Activated naive CD4-positive, alpha-beta T cell (primary cell): Measurements from ENCODE around the gene SMIM10L2A.
"Not testable (repeated sequence)": the region's sequence is repeated elsewhere in the genome, so short reads cannot be mapped to it uniquely, and the experiment has no call there.

Experiments
- DNase-seq, 4 experiments: peaks; one replicate each; lab custom pipeline; 2025; lab: John Stamatoyannopoulos, UW

Gene SMIM10L2A

GRCh38 chrX:135454816-135455215, 33.1 kb downstream of the SMIM10L2A start:
- DNase-seq = no peak

DNA sequence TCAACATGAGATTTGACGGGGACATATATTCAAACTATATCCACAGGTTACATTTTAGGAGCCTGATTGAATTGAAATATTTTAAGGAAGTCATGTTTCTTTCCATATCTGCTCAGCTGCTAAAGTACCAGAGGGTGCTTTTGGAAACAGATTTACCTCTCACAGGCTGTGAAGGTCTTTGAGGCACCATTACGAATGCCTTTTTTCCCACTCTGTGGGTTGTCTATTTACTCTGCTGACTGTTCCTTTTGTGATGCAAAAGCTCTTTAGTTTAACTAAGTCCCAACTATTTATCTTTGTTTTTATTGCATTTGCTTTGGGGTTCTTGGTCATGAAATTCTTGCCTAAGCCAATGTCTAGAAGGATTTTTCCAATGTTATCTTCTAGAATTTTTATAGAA, 40.0 kb downstream of the SMIM10L2A start:
- DNase-seq = not testable (repeated sequence)

DNA sequence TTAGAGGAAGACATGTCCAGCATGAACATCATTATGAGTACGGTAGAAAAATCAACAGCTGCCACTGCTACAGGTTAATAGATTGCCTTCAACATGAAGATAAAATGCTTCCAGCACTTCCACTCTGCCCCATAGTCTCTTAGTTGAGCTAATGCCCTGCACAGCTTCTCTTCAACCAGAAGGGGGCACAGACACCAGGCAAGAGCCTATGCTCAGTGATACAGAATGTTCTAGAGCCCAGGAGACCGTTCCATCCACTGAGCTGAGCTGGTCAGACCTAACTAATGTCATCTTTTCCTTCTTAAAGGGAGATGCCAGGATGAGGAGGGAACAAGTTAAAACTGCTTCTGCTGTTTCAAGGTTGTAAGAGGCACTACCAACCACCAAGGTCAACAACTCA, 42.2 kb downstream of the SMIM10L2A start:
- no peak for DNase-seq

GRCh38 chrX:135476378-135476777, 54.6 kb downstream of the SMIM10L2A start:
- DNase-seq = no peak

GRCh38 chrX:135477576-135477975, 55.8 kb downstream of the SMIM10L2A start:
- DNase-seq = peak in 1 of 4 experiments; percentile 9
